IMR-90 (cell line): ENCODE data around the gene DNAJC4. TPM values are rescaled to one million over a fixed set of nuclear protein-coding genes. Genes with fewer than 3 reads are reported as not detected.

Experiments used
- ATAC-seq: fragments of 200-7000 bp; cut with Tn5 transposase; 2 replicates; pipeline ENCODE4 v1.9.1; 2020; ENCODE audit warnings: low read depth, mild to moderate bottlenecking, moderate library complexity
- BruUV-seq: library from RNA; stranded (reverse); fragments of 400-500 nt; replicated peaks from 2 replicates; lab custom pipeline; 2021; lab: Mats Ljungman, UMichigan
- CTCF ChIA-PET: fragments of 300-600 bp; formaldehyde crosslinking; extraction: SDS; loops from one replicate; lab custom pipeline; 2021; ENCODE audit warnings: antibody characterized with exemption; lab: Yijun Ruan, JAX
- POLR2A ChIA-PET: fragments of 300-600 bp; sonication (Branson Sonifier 250); formaldehyde crosslinking; loops from one replicate; lab custom pipeline; 2022; ENCODE audit warnings: antibody characterized with exemption; ENCODE audit not compliant: unreplicated experiment; lab: Charles Lee
- DNase-seq: peaks from one replicate; pipeline ENCODE4 v3.0.0; 2013
- H2AFZ ChIP-seq: replicated peaks from 2 replicates; pipeline ENCODE3; 2013; ENCODE audit warnings: low read length, mild to moderate bottlenecking; ENCODE audit not compliant: poor library complexity
- H2AK5ac ChIP-seq: 2 replicates; pipeline ENCODE4 v1.6.1; 2013; ENCODE audit warnings: low read depth, low read length, inconsistent platforms
- H2AK9ac ChIP-seq: replicated peaks from 2 replicates; pipeline ENCODE3; 2013; ENCODE audit warnings: mild to moderate bottlenecking, low read depth, low read length, moderate library complexity; ENCODE audit not compliant: poor library complexity
- H2BK120ac ChIP-seq: 2 replicates; pipeline ENCODE4 v1.6.1; 2013; ENCODE audit warnings: low read depth, low read length, inconsistent platforms
- H2BK15ac ChIP-seq: 3 replicates; pipeline ENCODE4 v1.6.1; 2013; ENCODE audit warnings: low read depth, low read length, inconsistent platforms
- H2BK20ac ChIP-seq: 2 replicates; pipeline ENCODE4 v1.6.1; 2013; ENCODE audit warnings: low read depth, mild to moderate bottlenecking, inconsistent platforms, low read length, moderate library complexity
- H2BK5ac ChIP-seq: 2 replicates; pipeline ENCODE4 v1.6.1; 2013; ENCODE audit warnings: mild to moderate bottlenecking, low read depth, low read length, inconsistent platforms; ENCODE audit not compliant: poor library complexity, severe bottlenecking
- H3K14ac ChIP-seq: replicated peaks from 2 replicates; pipeline ENCODE4 v1.6.1; 2013; ENCODE audit warnings: low read depth, low read length, inconsistent platforms
- H3K18ac ChIP-seq: 2 replicates; pipeline ENCODE4 v1.6.1; 2013; ENCODE audit warnings: low read depth, low read length, control low read depth
- H3K23ac ChIP-seq: 2 replicates; pipeline ENCODE4 v1.6.1; 2013; ENCODE audit warnings: low read depth, low read length, inconsistent platforms
- H3K27ac ChIP-seq: 2 replicates; pipeline ENCODE4 v1.5.1; 2013; ENCODE audit warnings: mild to moderate bottlenecking, control low read depth, low read length; ENCODE audit not compliant: insufficient read depth
- H3K27me3 ChIP-seq: 2 replicates; pipeline ENCODE4 v1.6.1; 2013; ENCODE audit warnings: low read length; ENCODE audit not compliant: control insufficient read depth, insufficient read depth
- H3K36me3 ChIP-seq: 2 replicates; pipeline ENCODE4 v1.6.1; 2013; ENCODE audit warnings: low read length, mixed read lengths; ENCODE audit not compliant: control insufficient read depth, insufficient read depth
- H3K4ac ChIP-seq: 2 replicates; pipeline ENCODE4 v1.6.1; 2013; ENCODE audit warnings: low read depth, low read length, inconsistent platforms
- H3K4me1 ChIP-seq: 2 replicates; pipeline ENCODE4 v1.6.1; 2013; ENCODE audit warnings: low read length, mixed read lengths; ENCODE audit not compliant: control insufficient read depth, insufficient read depth
- H3K4me2 ChIP-seq: 2 replicates; pipeline ENCODE4 v1.6.1; 2013; ENCODE audit warnings: low read depth, mild to moderate bottlenecking, control low read depth, low read length, moderate library complexity
- H3K4me3 ChIP-seq: 2 replicates; pipeline ENCODE4 v1.5.1; 2013; ENCODE audit warnings: low read depth, mild to moderate bottlenecking, control low read depth, low read length, moderate library complexity; ENCODE audit not compliant: insufficient read depth
- H3K56ac ChIP-seq: 2 replicates; pipeline ENCODE4 v1.6.1; 2013; ENCODE audit warnings: low read length, inconsistent platforms; ENCODE audit not compliant: insufficient read depth; ENCODE audit errors: extremely low read depth
- H3K79me1 ChIP-seq, 2 experiments: 2 replicates each; pipeline ENCODE4 v1.6.1; 2013; ENCODE audit warnings: low read length in 2 of 2, inconsistent platforms in 1 of 2, low read depth in 1 of 2
- H3K9ac ChIP-seq: 2 replicates; pipeline ENCODE4 v1.6.1; 2013; ENCODE audit warnings: low read depth, low read length, control low read depth
- H3K9me1 ChIP-seq: 2 replicates; pipeline ENCODE4 v1.6.1; 2013; ENCODE audit warnings: low read length, inconsistent platforms; ENCODE audit not compliant: insufficient read depth
- H3K9me3 ChIP-seq: 2 replicates; pipeline ENCODE4 v1.6.1; 2013; ENCODE audit warnings: low read length; ENCODE audit not compliant: control insufficient read depth, insufficient read depth
- H4K20me1 ChIP-seq: 2 replicates; pipeline ENCODE4 v1.6.1; 2013; ENCODE audit warnings: low read length, inconsistent platforms; ENCODE audit not compliant: insufficient read depth
- H4K5ac ChIP-seq: 2 replicates; pipeline ENCODE4 v1.6.1; 2013; ENCODE audit warnings: mild to moderate bottlenecking, low read depth, low read length, control low read depth
- H4K8ac ChIP-seq, 2 experiments: 2 replicates each; pipeline ENCODE4 v1.6.1; 2013; ENCODE audit warnings: low read depth in 2 of 2, low read length in 2 of 2, control low read depth in 1 of 2, inconsistent platforms in 1 of 2
- H4K91ac ChIP-seq: 2 replicates; pipeline ENCODE4 v1.6.1; 2013; ENCODE audit warnings: low read depth, low read length, inconsistent platforms; ENCODE audit not compliant: insufficient read depth
- BHLHE40 ChIP-seq: fragments of 150-350 bp; IDR thresholded peaks from 2 replicates; pipeline ENCODE4 v1.6.1; 2016; ENCODE audit warnings: mild to moderate bottlenecking, low read depth, low read length
- CHD1 ChIP-seq: IDR thresholded peaks from 2 replicates; pipeline ENCODE4 v1.6.1; 2012; ENCODE audit warnings: low read depth, low read length, improper control_type of control experiment
- FOS ChIP-seq: fragments of 150-350 bp; IDR thresholded peaks from 2 replicates; pipeline ENCODE4 v1.6.1; 2016; ENCODE audit warnings: low read depth, low read length
- MAZ ChIP-seq: IDR thresholded peaks from 2 replicates; pipeline ENCODE4 v1.6.1; 2012; ENCODE audit warnings: low read depth, mild to moderate bottlenecking, low read length, improper control_type of control experiment, moderate library complexity, borderline replicate concordance
- NFE2L2 ChIP-seq: fragments of 150-350 bp; IDR thresholded peaks from 2 replicates; pipeline ENCODE4 v1.6.1; 2016; ENCODE audit warnings: low read depth, mild to moderate bottlenecking, low read length
- RAD21 ChIP-seq: IDR thresholded peaks from 2 replicates; pipeline ENCODE4 v1.6.1; 2012; ENCODE audit warnings: low read length, improper control_type of control experiment
- RFX5 ChIP-seq: IDR thresholded peaks from 2 replicates; pipeline ENCODE4 v1.8.0; 2012; ENCODE audit warnings: low read depth, mild to moderate bottlenecking, low read length, moderate library complexity
- WGBS, 2 experiments: methylation state at CpG; one replicate each; pipeline versions ENCODE4 v1.1.5 to v1.1.7; 2013; ENCODE audit warnings: missing lambda C conversion rate in 2 of 2; ENCODE audit not compliant: insufficient read length in 1 of 2; ENCODE audit errors: extremely low coverage in 2 of 2; 5-methylcytosine and 5-hydroxymethylcytosine counted together
- dilution Hi-C: fragments of 300-500 bp; cut with HindIII; formaldehyde crosslinking; loops from one replicate; pipeline ENCODE4 v1.14.3; 2018; ENCODE audit warnings: low sequenced_read_pairs; ENCODE audit not compliant: unreplicated experiment
- in situ Hi-C: fragments of 300-500 bp; cut with MboI; formaldehyde crosslinking; loops from 3 replicates; pipeline ENCODE4 v1.14.3; 2019; ENCODE audit warnings: low sequenced_read_pairs, inconsistent platforms, mixed read lengths
- intact Hi-C: fragments of 100-400 bp; cut with micrococcal nuclease; formaldehyde crosslinking; loops from 2 replicates; pipeline ENCODE4 v1.10.0; 2022
- polyA plus RNA-seq, 3 experiments: library from polyadenylated mRNA; depleted of rRNA; stranded (reverse); fragments of >200 nt; gene quantifications; 2 replicates each; pipeline ENCODE4 v1.2.3, GENCODE V29; 2012; ENCODE audit warnings: low replicate concordance in 1 of 3
- total RNA-seq: library from RNA; depleted of rRNA; stranded (reverse); fragments of >200 nt; gene quantifications from 2 replicates; pipeline ENCODE4 v1.2.3, GENCODE V29; 2012

DNAJC4 gene
- total and polyA plus RNA-seq, 2 of the 4 experiments (the other 2 are of a cell fraction): 2.2 to 22.8 TPM

DNA sequence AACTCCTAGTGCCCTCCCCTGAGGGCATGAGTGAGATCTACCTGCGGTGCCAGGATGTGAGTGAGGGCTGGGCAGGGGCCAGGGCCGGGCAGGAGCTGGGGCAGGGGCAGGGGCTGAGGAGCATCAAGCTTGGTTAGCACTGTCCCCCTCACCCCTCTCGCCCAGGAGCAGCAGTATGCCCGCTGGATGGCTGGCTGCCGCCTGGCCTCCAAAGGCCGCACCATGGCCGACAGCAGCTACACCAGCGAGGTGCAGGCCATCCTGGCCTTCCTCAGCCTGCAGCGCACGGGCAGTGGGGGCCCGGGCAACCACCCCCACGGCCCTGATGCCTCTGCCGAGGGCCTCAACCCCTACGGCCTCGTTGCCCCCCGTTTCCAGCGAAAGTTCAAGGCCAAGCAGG is 10.1 kb upstream of the DNAJC4 start:
- no peak overlapping the region for H4K91ac ChIP-seq
- intact Hi-C loops: no loop called here
- 98% methylated on average over 12 of the region's 17 CpGs; no CpG with 5 or more reads in 1 of the 2 experiments for WGBS, 2 experiments
- no peak for ATAC-seq
- no peak overlapping the region for H2AFZ ChIP-seq
- H3K4me1 ChIP-seq: peaks cover 2% of the 10 kb centered on the region
- no peak for DNase-seq
- H3K27ac ChIP-seq: no peak overlapping the region
- no peak overlapping the region for H3K56ac ChIP-seq
- no peak overlapping the region for H3K23ac ChIP-seq
- H2BK5ac ChIP-seq: no peak overlapping the region
- peaks cover 5 to 16% of the 10 kb centered on the region in 2 experiments; a peak in 2 of 4 replicates for H3K79me1 ChIP-seq
- H2BK120ac ChIP-seq: no peak overlapping the region
- no TSS peak for BruUV-seq
- H2BK15ac ChIP-seq: no peak overlapping the region
- H2AK9ac ChIP-seq: no peak overlapping the region
- no peak overlapping the region for H3K14ac ChIP-seq
- no peaks in the 10 kb centered on the region for H3K27me3 ChIP-seq
- no peak overlapping the region for H3K4ac ChIP-seq
- H3K4me3 ChIP-seq: no peak overlapping the region
- H4K5ac ChIP-seq: no peak overlapping the region
- peaks cover 11% of the 10 kb centered on the region for H3K9me1 ChIP-seq
- peaks cover 5% of the 10 kb centered on the region for H3K36me3 ChIP-seq
- POLR2A ChIA-PET: no interaction called here
- TF ChIP-seq RFX5 (no peak), FOS (no peak), BHLHE40 (no peak), RAD21 (no peak), NFE2L2 (no peak), CHD1 (no peak), MAZ (no peak)
- no peak overlapping the region for H3K9ac ChIP-seq
- no peak overlapping the region for H2AK5ac ChIP-seq
- no peak overlapping the region for H3K4me2 ChIP-seq
- H3K9me3 ChIP-seq: no peaks in the 10 kb centered on the region
- CTCF ChIA-PET: no interaction called here
- H4K20me1 ChIP-seq: no peaks in the 10 kb centered on the region
- no peak overlapping the region for H4K8ac ChIP-seq
- H3K18ac ChIP-seq: no peak overlapping the region
- H2BK20ac ChIP-seq: no peak overlapping the region
- dilution Hi-C loops: no loop called here
- in situ Hi-C loops: no loop called here
